HCT116 (cell line): ENCODE results near the gene PISD. TPM values are rescaled to one million over a fixed set of nuclear protein-coding genes. Genes with fewer than 3 reads are reported as not detected.
A peak's percentile ranks its signal among the peaks of the same experiment; 100 is the strongest.

ENCODE experiments used
- ATAC-seq: fragments of 200-7000 bp; cut with Tn5 transposase; 2 replicates; pipeline ENCODE4 v1.9.1; 2020; ENCODE audit warnings: mild to moderate bottlenecking, moderate library complexity
- BruUV-seq: library from RNA; stranded (reverse); fragments of 400-500 nt; replicated peaks from 2 replicates; lab custom pipeline; 2021; lab: Mats Ljungman, UMichigan
- CTCF ChIA-PET: fragments of 300-600 bp; sonication (Branson Sonifier 250); formaldehyde crosslinking; loops from one replicate; lab custom pipeline; 2021; ENCODE audit warnings: antibody characterized with exemption; lab: Charles Lee
- POLR2A ChIA-PET: fragments of 300-600, 350-600 bp; sonication (Branson Sonifier 250); formaldehyde crosslinking; loops from one replicate; lab custom pipeline; 2021; ENCODE audit warnings: antibody characterized with exemption; lab: Charles Lee
- RAD21 ChIA-PET, 2 experiments: fragments of 300-600 bp; sonication (Branson Sonifier 250); formaldehyde crosslinking; loops; one replicate each; lab custom pipeline; 2023; ENCODE audit warnings: low total read pairs in 2 of 2; ENCODE audit not compliant: uncharacterized antibody in 2 of 2, unreplicated experiment in 2 of 2, low non-redundant PET in 1 of 2; lab: Charles Lee
- DNase-seq: peaks from one replicate; pipeline ENCODE4 v3.0.0-alpha.2; 2010; ENCODE audit warnings: low read depth, low spot score
- H2AFZ ChIP-seq: fragments of 200-600 bp; shearing (Covaris generic), sonication (generic); 2 replicates; pipeline ENCODE4 v1.6.1; 2017; ENCODE audit warnings: low read depth, mixed run types, mixed read lengths, antibody characterized with exemption, low read length; ENCODE audit not compliant: poor library complexity, severe bottlenecking
- H3K27ac ChIP-seq: 2 replicates; pipeline ENCODE4 v1.5.1; 2012; ENCODE audit warnings: low read depth, low read length
- H3K27me3 ChIP-seq: fragments of 200-600 bp; sonication (generic); 2 replicates; pipeline ENCODE4 v1.6.1; 2016; ENCODE audit warnings: mixed run types, low read length, mixed read lengths; ENCODE audit not compliant: insufficient read depth
- H3K36me3 ChIP-seq, 2 experiments: fragments of 200-500 bp in 1 of 2; fragments of 200-600 bp in 1 of 2; sonication (Bioruptor generic) in 1 of 2; sonication (generic) in 1 of 2; 2 replicates each; pipeline versions ENCODE4 v1.5.1 to v1.6.1; 2014 to 2016; ENCODE audit warnings: low read length in 2 of 2, inconsistent platforms in 1 of 2, mixed read lengths in 1 of 2, mixed run types in 1 of 2; ENCODE audit not compliant: insufficient read depth in 2 of 2, control insufficient read depth in 1 of 2
- H3K4me1 ChIP-seq, 2 experiments: fragments of 200-600 bp in 1 of 2; sonication (generic) in 1 of 2; 2 replicates each; pipeline versions ENCODE4 v1.5.1 to v1.6.1; 2012 to 2017; ENCODE audit warnings: low read length in 2 of 2, inconsistent platforms in 1 of 2, mild to moderate bottlenecking in 1 of 2, mixed read lengths in 1 of 2, mixed run types in 1 of 2, moderate library complexity in 1 of 2; ENCODE audit not compliant: insufficient read depth in 2 of 2, control insufficient read depth in 1 of 2
- H3K4me2 ChIP-seq: fragments of 200-600 bp; sonication (generic); 2 replicates; pipeline ENCODE4 v1.6.1; 2017; ENCODE audit warnings: mixed run types, low read length, mixed read lengths
- H3K4me3 ChIP-seq, 2 experiments: fragments of 200-600 bp in 1 of 2; sonication (generic) in 1 of 2; replicated peaks in 1 of 2; 2 replicates each; pipeline ENCODE4 v1.5.1; 2011 to 2016; ENCODE audit warnings: low read length in 2 of 2, control low read depth in 1 of 2, low read depth in 1 of 2, mild to moderate bottlenecking in 1 of 2, mixed read lengths in 1 of 2, mixed run types in 1 of 2
- H3K79me2 ChIP-seq: fragments of 200-600 bp; sonication (generic); 2 replicates; pipeline ENCODE4 v1.6.1; 2017; ENCODE audit warnings: mild to moderate bottlenecking, mixed run types, low read length, moderate library complexity, mixed read lengths; ENCODE audit not compliant: insufficient read depth
- H3K9ac ChIP-seq: fragments of 200-600 bp; sonication (generic); 2 replicates; pipeline ENCODE4 v1.6.1; 2016; ENCODE audit warnings: low read length, mixed read lengths
- H3K9me2 ChIP-seq: fragments of 200-600 bp; sonication (generic), shearing (Covaris generic); 2 replicates; pipeline ENCODE4 v1.6.1; 2017; ENCODE audit warnings: mixed run types, mild to moderate bottlenecking, moderate library complexity; ENCODE audit not compliant: insufficient read depth
- H3K9me3 ChIP-seq, 2 experiments: fragments of 200-500 bp in 1 of 2; fragments of 200-600 bp in 1 of 2; sonication (Bioruptor generic) in 1 of 2; sonication (generic) in 1 of 2; 2 replicates each; pipeline ENCODE4 v1.6.1; 2014 to 2017; ENCODE audit warnings: low read length in 2 of 2, mixed read lengths in 2 of 2, inconsistent platforms in 1 of 2, low read depth in 1 of 2, mild to moderate bottlenecking in 1 of 2, mixed run types in 1 of 2, moderate library complexity in 1 of 2; ENCODE audit not compliant: control insufficient read depth in 1 of 2, insufficient read depth in 1 of 2
- H4K20me1 ChIP-seq: fragments of 200-600 bp; sonication (generic), shearing (Covaris generic); 2 replicates; pipeline ENCODE4 v1.6.1; 2017; ENCODE audit warnings: mixed run types, mild to moderate bottlenecking, moderate library complexity; ENCODE audit not compliant: insufficient read depth
- ATF3 ChIP-seq: IDR thresholded peaks from 2 replicates; pipeline ENCODE4 v1.6.1; 2012
- CEBPB ChIP-seq: IDR thresholded peaks from 2 replicates; pipeline ENCODE4 v1.6.1; 2012; ENCODE audit warnings: low read depth
- ELF1 ChIP-seq: IDR thresholded peaks from 2 replicates; pipeline ENCODE4 v1.6.1; 2012; ENCODE audit warnings: low read depth, borderline replicate concordance
- EZH2 ChIP-seq: fragments of 200-600 bp; sonication (generic); IDR thresholded peaks from 2 replicates; pipeline ENCODE4 v1.6.1; 2017; ENCODE audit warnings: antibody characterized with exemption, mixed run types
- FOSL1 ChIP-seq: IDR thresholded peaks from 2 replicates; pipeline ENCODE4 v1.6.1; 2012; ENCODE audit warnings: low read depth
- JUND ChIP-seq: IDR thresholded peaks from 2 replicates; pipeline ENCODE4 v1.6.1; 2012
- POLR2AphosphoS5 ChIP-seq: IDR thresholded peaks from 2 replicates; pipeline ENCODE4 v1.6.1; 2011; ENCODE audit warnings: mild to moderate bottlenecking, low read depth, low read length, moderate library complexity
- RAD21 ChIP-seq: IDR thresholded peaks from 2 replicates; pipeline ENCODE4 v1.6.1; 2012; ENCODE audit warnings: low read depth, mild to moderate bottlenecking
- SIN3A ChIP-seq: IDR thresholded peaks from 2 replicates; pipeline ENCODE4 v1.6.1; 2012; ENCODE audit warnings: low read depth
- SP1 ChIP-seq: IDR thresholded peaks from 2 replicates; pipeline ENCODE4 v1.6.1; 2012; ENCODE audit warnings: low read depth
- SRF ChIP-seq: IDR thresholded peaks from 2 replicates; pipeline ENCODE4 v1.6.1; 2012; ENCODE audit warnings: low read depth
- TCF7L2 ChIP-seq: IDR thresholded peaks from 2 replicates; pipeline ENCODE4 v1.7.0; 2011; ENCODE audit warnings: borderline replicate concordance, inconsistent platforms; ENCODE audit not compliant: insufficient read depth, insufficient read length; ENCODE audit errors: extremely low read depth
- YY1 ChIP-seq: IDR thresholded peaks from 2 replicates; pipeline ENCODE4 v1.6.1; 2011; ENCODE audit warnings: low read length, low read depth, moderate library complexity, mild to moderate bottlenecking; ENCODE audit not compliant: insufficient replicate concordance; ENCODE audit errors: extremely low read depth
- ZFX ChIP-seq: fragments of 450-650 bp; IDR thresholded peaks from 2 replicates; pipeline ENCODE4 v1.6.1; 2017
- intact Hi-C: fragments of 100-400 bp; cut with micrococcal nuclease; formaldehyde crosslinking; loops from 2 replicates; pipeline ENCODE4 v1.10.0; 2022
- total RNA-seq: library from RNA; stranded (reverse); gene quantifications from one replicate; pipeline ENCODE4 v1.2.1, GENCODE V29; 2021; ENCODE audit not compliant: unreplicated experiment

Gene PISD
- total RNA-seq, 1 experiment from 2014 or later = 47.1 TPM

DNA sequence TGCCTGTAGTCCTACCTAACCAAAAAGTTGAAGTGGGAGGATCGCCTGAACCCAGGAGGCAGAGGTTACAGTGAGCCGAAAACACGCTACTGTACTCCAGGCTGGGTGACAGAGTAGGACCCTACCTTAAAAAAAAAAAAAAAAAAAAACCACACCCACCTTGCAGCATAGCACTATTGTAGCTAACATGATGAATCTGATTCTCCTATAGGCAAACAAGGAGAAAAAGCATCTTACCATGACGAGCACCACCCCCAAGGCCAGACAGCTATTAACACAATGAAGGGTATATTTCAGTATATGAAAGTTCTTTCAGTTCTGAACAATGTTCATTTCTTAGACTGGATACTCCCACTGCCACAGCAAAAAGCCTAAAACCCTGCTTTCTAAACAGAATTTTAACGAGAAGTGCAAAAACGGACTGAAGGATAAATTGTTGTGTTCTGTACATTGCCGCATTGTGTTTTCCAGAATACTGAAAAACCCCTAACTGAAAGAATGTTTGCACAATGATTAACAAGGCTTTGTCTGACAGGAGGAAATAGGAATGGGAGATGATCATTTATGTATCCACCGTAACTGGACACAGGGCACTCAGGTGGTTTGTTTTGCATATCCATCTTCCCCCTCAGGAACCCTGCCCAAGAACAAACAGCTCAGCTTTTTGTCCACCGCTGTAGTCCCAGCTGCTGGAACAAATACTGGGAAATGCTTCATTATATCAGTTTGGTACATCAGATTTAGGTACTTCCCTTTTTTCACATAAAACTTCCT is 8.9 kb downstream of the PISD start:
- no peaks in the 10 kb centered on the region for H3K9me2 ChIP-seq
- intact Hi-C loops = no loop called here
- CTCF ChIA-PET = no interaction called here
- no peaks in the 10 kb centered on the region for H3K9me3 ChIP-seq
- no peaks in the 10 kb centered on the region for H3K27me3 ChIP-seq
- H2AFZ ChIP-seq = no peak overlapping the region
- RAD21 ChIA-PET = no interaction called here
- POLR2A ChIA-PET = interaction anchor here (1.1 kb wide), 1 partner anchor 8 kb away, joined by 4 read pairs; the partner anchor contains the start of gene PISD
- DNase-seq (no peak), ATAC-seq (no peak)
- H3K79me2 ChIP-seq = peaks cover 94% of the 10 kb centered on the region
- no TSS peak for BruUV-seq
- TF ChIP-seq YY1 = no peak
- no peak for TF ChIP-seq ELF1
- no peak for TF ChIP-seq EZH2
- TF ChIP-seq RAD21 = no peak
- no peak for TF ChIP-seq TCF7L2
- no peak for TF ChIP-seq CEBPB
- TF ChIP-seq ZFX = no peak
- TF ChIP-seq SIN3A = no peak
- TF ChIP-seq POLR2AphosphoS5 = no peak
- TF ChIP-seq JUND = no peak
- no peak for TF ChIP-seq ATF3
- TF ChIP-seq FOSL1 = no peak
- TF ChIP-seq SP1 = no peak
- no peak for TF ChIP-seq SRF
- no peak overlapping the region for H3K4me3 ChIP-seq
- H3K4me2 ChIP-seq = 0 out of 2 replicates have a peak overlapping the region, but pooled peaks have one; percentile 15
- peaks cover 0 to 4% of the 10 kb centered on the region in 2 experiments; a peak in 1 of 4 replicates for H3K36me3 ChIP-seq
- H4K20me1 ChIP-seq = peaks cover 4% of the 10 kb centered on the region; the same call in 1 of the 2 replicates
- H3K4me1 ChIP-seq = peaks cover 6 to 58% of the 10 kb centered on the region in 2 experiments
- H3K9ac ChIP-seq = no peak overlapping the region
- H3K27ac ChIP-seq = no peak overlapping the region
